ENCODE measurements around the gene EXOC4. TPM values are rescaled to one million over a fixed set of nuclear protein-coding genes. Genes with fewer than 3 reads are reported as not detected.

EXOC4 gene
- total and polyA plus RNA-seq, 2 of the 8 experiments (the other 6 are each of a cell fraction or from before 2014, with no cell fraction given): 27.0 to 67.3 TPM

DNA sequence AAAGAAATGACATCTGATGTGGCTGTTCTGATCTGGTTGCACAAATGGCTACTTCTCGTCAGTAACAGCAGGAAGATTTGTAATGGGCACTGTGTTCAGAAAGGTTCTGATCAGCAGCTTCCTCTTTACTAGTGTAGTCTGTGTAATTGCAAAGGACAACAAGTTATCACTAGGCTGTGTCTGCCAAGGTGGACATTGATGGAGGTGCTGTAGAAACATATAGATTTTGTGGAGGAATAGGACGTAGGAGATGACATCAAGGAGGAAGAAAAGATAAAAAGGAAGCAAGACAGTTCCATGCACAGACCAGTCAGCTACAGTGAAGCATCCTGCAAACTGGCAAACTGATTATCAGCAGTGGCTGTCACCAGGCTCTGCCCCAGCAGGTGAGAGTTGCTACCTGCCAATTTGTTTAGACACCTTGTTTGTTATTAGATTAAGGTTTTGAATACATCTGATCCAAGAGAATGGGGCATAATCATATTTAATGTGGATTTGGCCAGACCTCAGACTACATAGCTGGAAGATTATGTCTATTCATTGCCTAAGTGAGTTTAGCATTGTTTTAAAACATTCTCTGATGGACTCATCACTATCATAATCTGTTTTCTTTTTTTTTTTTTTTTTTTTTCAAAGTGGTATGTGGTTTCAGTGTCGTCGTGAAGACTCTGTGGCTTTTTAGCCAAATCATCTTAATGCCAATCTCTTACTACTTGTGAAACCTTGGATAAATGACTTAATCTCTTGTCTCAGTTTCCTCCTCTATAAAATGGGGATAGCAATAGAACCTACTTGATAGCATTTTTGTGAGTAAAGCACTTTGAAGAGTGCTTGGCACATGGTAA, 456.4 kb downstream of the EXOC4 start:
- H3K14ac ChIP-seq (ENCODE audit: insufficient read length): no peak overlapping the region
- no peak overlapping the region for H4K8ac ChIP-seq (ENCODE audit: extremely low read depth, insufficient read depth, low read length)
- no peak overlapping the region for H2BK120ac ChIP-seq (replicated peaks; ENCODE audit: low read depth, low read length)
- H2BK12ac ChIP-seq (ENCODE audit: low read depth, low read length): no peak overlapping the region
- no peak overlapping the region for H3K23ac ChIP-seq (ENCODE audit: insufficient read length)
- H3K79me2 ChIP-seq (ENCODE audit: control insufficient read depth in 1 of 2, insufficient read depth in 2 of 2, low read length in 2 of 2): no peaks in the 10 kb centered on the region
- no peaks in the 10 kb centered on the region for H4K20me1 ChIP-seq (replicated peaks in 1 of 2; ENCODE audit: control insufficient read depth in 1 of 2, insufficient read depth in 2 of 2, low read length in 2 of 2)
- no peak overlapping the region for H3K18ac ChIP-seq (ENCODE audit: extremely low read depth, low read length)
- H3K79me1 ChIP-seq (ENCODE audit: low read depth, low read length): no peaks in the 10 kb centered on the region
- CTCF ChIA-PET (ENCODE audit: partially characterized antibody): interaction anchor here (0.8 kb wide), 1 partner anchor 145 kb away, joined by 3 read pairs; no protein-coding TSS in a partner anchor
- H2AK5ac ChIP-seq (ENCODE audit: low read depth, low read length): no peak overlapping the region
- H3K4me1 ChIP-seq (replicated peaks in 1 of 4; ENCODE audit: control insufficient read depth in 3 of 4, insufficient read depth in 4 of 4, low read length in 3 of 4): no peaks in the 10 kb centered on the region
- 94% methylated on average over 4 of the region's 4 CpGs; no CpG with 5 or more reads in 1 of the 2 experiments for WGBS, 2 experiments (ENCODE audit: extremely low coverage in 1 of 2, insufficient coverage in 1 of 2, insufficient read length in 1 of 2, insufficient replicate concordance in 2 of 2, low coverage in 1 of 2, low lambda C conversion rate in 2 of 2, missing lambda C conversion rate in 1 of 2)
- H3K27me3 ChIP-seq (replicated peaks in 1 of 4; ENCODE audit: control insufficient read depth in 3 of 4, extremely low read depth in 1 of 4, insufficient read depth in 3 of 4, low read length in 3 of 4): no peaks in the 10 kb centered on the region
- POLR2A ChIA-PET (ENCODE audit: partially characterized antibody): no interaction called here
- H3K23me2 ChIP-seq (ENCODE audit: low read depth, low read length): no peaks in the 10 kb centered on the region
- no peak overlapping the region for H2BK20ac ChIP-seq (ENCODE audit: low read length)
- H3K4ac ChIP-seq (replicated peaks; ENCODE audit: insufficient read length, low read depth, low read length): no peak overlapping the region
- no peak for TF ChIP-seq FOSL1 (IDR thresholded peaks at IDR 0.05; ENCODE audit: insufficient read depth, low read depth, low read length)
- no peak for TF ChIP-seq RXRA (IDR thresholded peaks at IDR 0.05; ENCODE audit: insufficient read depth, low read depth, low read length)
- no peak for TF ChIP-seq POLR2A (IDR thresholded peaks at IDR 0.05; ENCODE audit: control extremely low read depth in 1 of 2, low read depth in 2 of 2, low read length in 2 of 2)
- no peak for TF ChIP-seq SAP30 (IDR thresholded peaks at IDR 0.05; ENCODE audit: insufficient read depth, insufficient replicate concordance, low read length)
- no peak for TF ChIP-seq RBBP5 (IDR thresholded peaks at IDR 0.05; ENCODE audit: borderline replicate concordance, low read depth, low read length)
- TF ChIP-seq JUN (IDR thresholded peaks at IDR 0.05; ENCODE audit: low read depth, low read length): no peak
- TF ChIP-seq ASH2L (IDR thresholded peaks at IDR 0.05; ENCODE audit: low read length): no peak
- no peak for TF ChIP-seq SP4 (IDR thresholded peaks at IDR 0.05; ENCODE audit: low read length)
- TF ChIP-seq CEBPB (IDR thresholded peaks at IDR 0.05; ENCODE audit: low read depth, low read length): no peak
- H3K4me2 ChIP-seq (ENCODE audit: insufficient read depth in 1 of 2, low read depth in 2 of 2, low read length in 2 of 2): no peak overlapping the region
- no peak overlapping the region for H2BK5ac ChIP-seq (ENCODE audit: low read depth, low read length)
- no peak overlapping the region for H4K5ac ChIP-seq (ENCODE audit: insufficient read length, low read depth, low read length)
- H3K36me3 ChIP-seq (ENCODE audit: control insufficient read depth in 2 of 4, insufficient read depth in 4 of 4, low read length in 3 of 4): no peaks in the 10 kb centered on the region
- H4K91ac ChIP-seq (replicated peaks; ENCODE audit: insufficient read length, low read length): no peak overlapping the region
- H2AFZ ChIP-seq (ENCODE audit: low read length): no peak overlapping the region
- DNase-seq (ENCODE audit: low read depth in 1 of 2, low spot score in 2 of 2) (no peak), FAIRE-seq (no peak)
- H2BK15ac ChIP-seq (ENCODE audit: low read length): no peak overlapping the region
- no peak overlapping the region for H3K56ac ChIP-seq (replicated peaks; ENCODE audit: insufficient read length, low read depth, low read length)
- no peak overlapping the region for H3K4me3 ChIP-seq (ENCODE audit: extremely low read depth in 1 of 4, insufficient read depth in 2 of 4, low read depth in 3 of 4, low read length in 4 of 4)
- H3K27ac ChIP-seq (ENCODE audit: low read depth, low read length): no peak overlapping the region
- no peaks in the 10 kb centered on the region for H3K9me3 ChIP-seq (ENCODE audit: insufficient read depth in 2 of 2, low read depth in 1 of 2, low read length in 1 of 2)
- no peak overlapping the region for H3K9ac ChIP-seq (replicated peaks in 1 of 4; ENCODE audit: extremely low read depth in 1 of 4, low read depth in 3 of 4, low read length in 3 of 4)
